ENCODE measurements around the gene TFAP2E. TPM values are rescaled to one million over a fixed set of nuclear protein-coding genes. Genes with fewer than 3 reads are reported as not detected.

TFAP2E gene
- polyA plus RNA-seq, 12 donors, result 0.31 to 2.3 (median 0.57) TPM; not detected in 2

GRCh38 chr1:35594005-35594760 lies 21.1 kb downstream of the TFAP2E start:
- no peak for DNase-seq

GRCh38 chr1:35595684-35596083 lies 22.6 kb downstream of the TFAP2E start:
- no peak for DNase-seq

DNA sequence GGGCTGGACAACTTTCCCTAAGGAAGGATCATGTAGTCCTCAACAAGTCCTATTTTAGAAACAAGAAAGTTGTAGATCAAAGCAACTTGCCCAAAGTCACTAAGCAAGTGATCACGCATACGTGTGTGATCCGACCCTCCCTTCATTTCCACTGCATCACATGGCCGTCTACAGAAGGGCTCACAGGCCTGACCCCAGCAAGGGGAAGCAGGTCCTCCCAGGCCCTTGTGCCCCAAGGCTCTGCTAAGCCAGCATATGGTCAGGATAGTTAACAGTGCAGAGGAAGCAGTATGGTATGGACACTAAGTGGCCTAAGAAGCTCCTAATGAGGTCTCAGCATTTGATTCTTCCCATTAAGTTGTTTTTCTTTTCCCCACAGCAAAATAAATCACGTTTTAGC lies 24.8 kb downstream of the TFAP2E start:
- DNase-seq, result no peak

GRCh38 chr1:35598895-35599294 lies 25.8 kb downstream of the TFAP2E start:
- no peak for DNase-seq

DNA sequence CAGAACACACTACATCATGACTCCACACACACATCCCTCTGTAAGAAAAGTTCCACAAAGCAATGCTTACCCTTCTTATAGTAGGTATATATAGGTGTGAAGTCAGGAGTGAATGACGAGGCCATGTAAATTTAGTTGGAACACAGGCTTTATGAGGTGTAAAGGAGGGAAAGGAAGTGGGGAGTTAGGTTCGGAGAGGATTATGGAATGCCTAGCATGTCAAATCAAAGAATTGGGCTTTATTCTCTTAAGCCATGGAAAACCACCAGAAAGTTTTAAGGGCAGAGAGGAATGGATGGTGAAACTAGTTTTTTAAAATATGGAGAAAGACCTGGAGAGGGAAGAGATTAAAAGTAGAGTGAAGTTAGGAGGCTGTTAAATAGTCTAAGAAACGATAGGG lies 26.3 kb downstream of the TFAP2E start:
- DNase-seq, result no peak

DNA sequence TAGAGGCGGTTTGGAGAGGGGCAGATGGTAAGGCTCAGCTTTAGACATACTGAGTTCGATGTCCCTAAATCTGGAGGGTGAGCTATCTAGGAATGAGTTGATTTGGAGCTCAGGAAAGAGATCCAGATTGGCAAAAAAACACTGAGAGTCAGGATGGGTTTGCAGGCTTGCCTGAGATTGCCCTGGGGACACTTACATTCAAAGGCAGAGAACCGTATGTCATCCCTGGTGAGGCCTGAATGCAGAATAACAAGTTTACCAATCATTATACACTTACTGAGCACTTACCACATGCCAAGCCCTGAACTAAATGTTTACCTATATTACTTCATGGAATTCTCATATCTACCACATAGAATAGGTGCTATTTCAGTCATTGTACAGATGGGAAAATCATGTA lies 27.5 kb downstream of the TFAP2E start:
- no peak for DNase-seq

DNA sequence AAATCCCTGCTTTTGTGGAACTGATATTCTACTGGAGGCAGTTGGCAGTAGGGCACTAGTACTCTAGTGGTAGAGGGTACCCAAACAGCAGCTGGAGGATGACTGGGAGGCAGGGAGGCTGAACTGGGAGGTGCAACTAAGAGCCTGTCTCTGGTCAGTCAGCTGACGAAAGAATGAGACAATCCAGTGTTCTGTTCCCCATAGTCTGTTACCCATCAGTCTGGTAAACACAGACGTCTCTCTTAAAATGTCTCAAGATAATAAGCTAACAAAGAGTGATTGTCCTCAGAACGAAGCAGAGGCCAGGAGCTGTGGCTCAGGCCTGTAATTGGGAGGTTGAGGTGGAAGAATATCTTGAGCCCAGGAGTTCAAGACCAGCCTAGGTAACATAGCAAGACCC lies 30.4 kb downstream of the TFAP2E start:
- no peak for DNase-seq

- no peak for DNase-seq
Observed at GRCh38 chr1:35603941-35604340, 30.8 kb downstream of the TFAP2E start.

- DNase-seq, result no peak
Observed at GRCh38 chr1:35605071-35605866, 32.2 kb downstream of the TFAP2E start.

DNA sequence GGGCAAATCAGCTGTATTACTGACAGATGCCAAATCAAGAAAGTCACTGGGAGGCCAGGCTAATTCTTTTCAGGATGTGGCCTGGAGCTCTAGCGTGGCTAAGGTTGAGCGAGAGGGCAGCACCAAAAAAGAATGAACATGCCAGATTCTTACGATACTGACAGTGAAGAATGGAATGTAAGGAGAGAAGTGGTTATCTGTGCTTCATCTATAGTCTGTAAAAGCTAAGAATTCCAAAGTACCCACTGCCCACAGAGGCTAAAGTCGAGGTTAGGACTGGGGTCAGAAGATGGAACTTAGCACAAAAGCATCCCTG lies 32.7 kb downstream of the TFAP2E start:
- DNase-seq, result no peak

DNA sequence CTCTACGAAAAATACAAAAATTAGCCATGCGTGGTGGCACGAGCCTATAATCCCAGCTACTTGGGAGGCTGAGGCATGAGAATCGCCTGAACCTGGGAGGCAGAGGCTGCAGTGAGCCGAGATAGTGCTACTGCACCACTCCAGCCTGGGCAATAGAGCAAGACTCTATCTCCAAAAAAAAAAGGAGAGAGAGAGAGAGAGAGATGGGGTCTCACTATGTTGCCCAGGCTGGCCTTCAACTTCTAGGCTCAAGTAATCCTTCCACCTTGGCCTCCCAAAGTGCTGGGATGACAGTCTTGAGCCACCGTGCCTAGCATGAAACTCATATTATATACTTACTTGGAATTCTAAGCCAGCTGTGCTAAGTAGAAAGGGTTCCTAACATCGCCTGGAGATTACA lies 38.5 kb downstream of the TFAP2E start:
- no peak for DNase-seq

DNA sequence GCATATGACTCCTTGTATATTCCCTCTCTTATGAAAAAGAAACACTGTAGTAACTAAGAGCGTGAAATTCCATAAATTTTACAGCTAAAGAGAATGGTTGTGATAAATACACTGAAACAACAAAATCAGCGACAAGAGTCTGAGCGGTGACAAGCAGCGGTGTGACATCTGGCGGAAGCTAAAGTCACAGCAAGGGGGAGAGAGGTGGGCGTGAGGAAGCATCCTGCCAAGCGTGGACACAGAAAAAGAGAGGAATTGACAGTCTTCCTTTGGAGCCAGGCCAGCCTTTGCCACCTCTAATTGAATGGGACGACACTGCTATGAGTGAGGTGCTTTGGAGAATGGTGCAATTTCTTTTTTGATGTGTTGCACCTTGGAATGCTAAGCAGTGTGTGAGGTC lies 42.3 kb downstream of the TFAP2E start:
- DNase-seq, result no peak

- DNase-seq, result no peak
Observed at GRCh38 chr1:35619237-35620121, 46.4 kb downstream of the TFAP2E start.

- DNase-seq, result no peak
Observed at GRCh38 chr1:35622510-35623178, 49.5 kb downstream of the TFAP2E start.

DNA sequence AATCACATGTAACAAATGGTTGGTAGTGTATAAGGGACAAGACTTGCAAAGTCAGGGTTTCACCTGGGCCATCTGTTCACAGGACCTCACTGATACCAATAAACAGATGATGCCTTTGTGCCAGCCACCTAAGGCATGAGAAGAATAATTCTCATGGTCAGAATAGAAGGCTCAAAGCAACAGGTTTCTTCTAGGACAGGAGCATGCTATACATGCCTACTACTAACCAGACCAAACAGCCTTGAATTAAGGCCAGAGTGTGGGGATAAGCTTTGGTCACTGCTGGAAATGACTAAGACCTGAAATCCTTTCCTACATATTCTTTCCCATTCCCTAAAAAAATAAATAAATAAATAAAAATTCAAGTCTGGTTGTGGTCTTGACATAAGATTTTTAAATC lies 50.7 kb downstream of the TFAP2E start:
- DNase-seq, result no peak

DNA sequence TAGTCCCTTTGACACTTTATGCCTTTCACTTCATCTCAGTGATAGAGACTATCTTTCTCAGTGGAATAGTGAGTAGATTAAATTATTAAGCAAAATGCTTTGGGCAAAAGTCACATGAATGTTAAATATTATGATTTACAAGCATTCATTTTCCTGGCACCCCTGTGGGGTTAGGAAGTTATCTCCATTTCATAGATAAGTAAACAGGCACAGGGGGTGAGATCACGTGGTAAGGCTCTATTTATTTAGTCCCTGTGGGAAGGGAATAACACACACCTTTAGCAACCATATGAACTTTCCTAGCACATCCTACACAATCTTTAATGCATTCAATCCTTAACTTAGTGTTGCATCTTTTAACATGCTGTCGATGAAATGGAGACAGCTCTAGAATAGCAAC lies 55.9 kb downstream of the TFAP2E start:
- DNase-seq, result no peak

- DNase-seq, result no peak
Observed at GRCh38 chr1:35631396-35631795, 58.3 kb downstream of the TFAP2E start.

GRCh38 chr1:35633547-35633946 lies 60.4 kb downstream of the TFAP2E start:
- no peak for DNase-seq

DNA sequence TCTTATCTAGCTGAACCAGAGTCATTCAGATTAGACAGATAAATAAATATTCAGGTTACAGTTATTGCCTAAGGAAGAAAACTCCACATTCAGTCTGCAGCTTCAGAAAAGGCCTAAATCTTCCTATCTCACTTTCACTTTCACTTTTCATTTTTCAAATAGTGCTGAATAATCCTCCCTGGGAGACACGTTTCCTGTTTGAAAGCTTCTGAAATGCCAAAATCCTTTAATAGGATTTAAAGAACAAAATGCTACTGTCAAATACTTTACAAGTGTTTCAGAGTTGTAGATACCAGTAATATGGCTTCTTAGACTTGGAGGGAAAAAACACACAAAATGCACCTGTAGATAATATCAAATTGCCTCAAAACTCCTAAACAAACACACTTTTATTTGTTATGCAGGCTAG lies 64.3 kb downstream of the TFAP2E start:
- DNase-seq, result peak; percentile 9

DNA sequence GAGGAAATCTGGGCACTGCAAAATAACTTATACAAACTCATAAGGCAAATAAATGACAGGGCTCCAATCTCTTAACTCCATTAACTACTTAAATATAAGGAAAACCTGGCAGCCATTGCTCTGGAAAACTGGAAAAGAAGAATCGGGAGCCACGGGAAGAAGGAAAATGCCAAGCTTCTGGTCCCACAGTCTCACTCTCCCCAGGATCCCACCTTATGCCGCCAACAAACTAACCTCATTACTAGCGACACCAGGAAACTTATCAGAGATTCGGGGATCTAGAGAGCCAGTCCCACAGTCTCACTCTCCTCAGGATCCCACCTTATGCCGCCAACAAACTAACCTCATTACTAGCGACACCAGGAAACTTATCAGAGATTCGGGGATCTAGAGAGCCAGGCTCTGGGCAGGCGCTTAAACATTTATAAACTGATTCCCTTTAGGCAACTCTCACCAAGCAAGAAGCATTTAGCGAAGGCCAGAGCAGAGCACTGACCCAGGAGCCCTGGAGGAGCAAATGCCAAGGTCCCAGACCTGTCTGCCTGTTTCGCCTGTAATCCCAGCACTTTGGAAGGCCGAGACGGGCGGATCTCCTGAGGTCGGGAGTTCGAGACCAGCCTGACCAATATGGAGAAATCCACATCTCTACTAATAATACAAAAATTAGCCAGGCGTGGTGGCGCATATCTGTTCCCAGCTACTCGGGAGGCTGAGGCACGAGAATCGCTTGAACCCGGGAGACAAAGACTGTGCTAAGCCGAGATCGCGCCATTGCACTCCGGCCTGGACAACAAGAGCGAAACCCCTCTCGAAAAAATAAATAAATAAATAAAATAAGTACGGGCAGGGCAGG lies 67.5 kb downstream of the TFAP2E start:
- no peak for DNase-seq
